ENCODE results near the gene NRG2.

NRG2 gene

DNA sequence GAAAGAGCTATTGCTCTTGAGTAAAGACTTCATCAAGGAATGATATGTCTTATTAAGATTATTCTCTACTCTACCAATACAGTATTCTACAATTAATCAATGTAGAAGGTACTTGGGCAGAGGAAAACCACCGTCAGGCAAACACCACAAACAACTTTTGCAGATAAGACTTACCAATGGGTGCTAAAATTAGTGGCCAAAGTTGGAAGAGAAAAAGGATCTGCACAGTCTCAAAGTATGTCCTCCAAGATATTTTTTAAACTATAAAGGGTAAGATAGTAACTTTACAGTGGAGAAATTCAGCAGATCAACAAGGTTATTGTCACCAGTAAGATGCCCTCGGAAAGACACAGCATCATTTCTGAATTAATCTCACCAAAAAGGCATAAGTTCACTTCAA, 38.9 kb downstream of the NRG2 start:
- no peak for DNase-seq

DNA sequence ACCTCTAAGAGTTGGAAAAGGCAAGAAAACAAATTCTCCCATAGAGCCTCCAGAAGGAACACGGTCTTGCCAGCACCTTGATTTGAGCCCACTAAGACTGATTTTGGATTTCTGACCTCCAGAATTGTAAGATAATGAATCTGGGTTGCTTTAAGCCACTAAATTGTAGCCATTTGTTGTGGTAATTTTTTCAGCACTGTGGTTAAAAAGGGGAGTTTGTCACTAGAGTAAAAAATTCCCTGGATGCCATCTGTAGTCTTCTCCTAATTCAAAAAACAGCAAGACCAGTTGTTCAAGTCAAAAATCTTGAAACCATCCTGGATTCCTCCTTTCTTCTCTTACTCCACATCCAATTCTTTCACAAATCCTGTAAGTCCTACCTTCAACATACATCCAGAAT, 39.6 kb downstream of the NRG2 start:
- DNase-seq, result no peak

DNA sequence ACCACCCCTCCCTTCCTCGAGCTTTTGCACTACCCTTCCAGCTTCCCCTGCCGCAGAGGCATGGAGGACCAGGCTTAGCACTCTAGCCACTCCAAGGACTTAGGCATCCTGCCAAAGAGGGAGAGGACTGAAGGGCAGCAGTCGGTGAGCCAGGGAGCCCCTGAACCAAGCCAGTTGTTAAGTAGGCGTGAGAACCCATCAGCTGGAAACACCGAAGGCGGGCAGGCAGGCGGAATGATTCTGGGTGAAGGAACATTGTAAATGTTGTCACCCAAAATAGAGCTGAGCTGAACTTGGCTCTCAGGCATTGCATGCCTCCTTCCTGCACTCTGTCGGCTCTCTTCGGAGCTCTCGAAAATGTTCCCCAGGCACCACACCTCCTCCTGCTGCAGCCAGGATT, 42.8 kb downstream of the NRG2 start:
- DNase-seq, result no peak

DNA sequence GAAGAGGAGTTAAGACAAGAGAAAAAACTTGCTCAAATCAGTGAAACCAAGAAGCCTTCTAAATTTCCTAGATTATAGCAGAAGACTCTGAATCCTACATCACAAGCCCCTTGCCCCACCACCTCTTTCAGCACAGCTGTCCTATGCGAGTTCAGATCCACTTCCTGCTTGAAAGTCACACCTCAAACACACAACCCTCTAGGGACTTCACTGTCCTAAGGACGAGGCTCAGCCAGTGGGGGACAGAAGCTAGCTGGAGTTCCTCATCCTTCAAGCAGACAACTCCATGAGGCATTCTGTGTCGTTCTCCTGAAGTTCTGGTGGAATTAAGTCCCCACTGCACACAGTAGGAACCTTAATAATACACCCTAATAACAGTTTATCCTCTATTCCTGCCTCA, 44.3 kb downstream of the NRG2 start:
- DNase-seq, result no peak

DNA sequence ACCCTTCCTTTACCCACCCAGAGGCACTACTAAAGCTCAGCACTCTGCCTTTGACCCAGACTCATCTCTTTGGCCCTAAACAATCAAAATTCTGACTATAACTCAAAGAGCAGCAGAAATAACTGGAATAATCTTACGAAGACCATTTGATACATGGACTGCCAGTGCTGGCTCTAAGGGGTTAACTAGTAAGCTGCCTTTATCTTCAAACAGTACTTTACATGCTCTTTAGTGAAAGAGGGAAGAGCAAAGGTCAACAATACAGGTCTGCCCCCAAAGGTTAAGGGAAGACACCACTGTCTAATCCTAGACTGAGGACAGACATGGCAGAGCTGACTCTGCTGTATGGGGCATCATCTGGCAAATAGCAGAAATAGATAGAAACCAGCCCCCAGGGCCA, 45.8 kb downstream of the NRG2 start:
- DNase-seq, result no peak

DNA sequence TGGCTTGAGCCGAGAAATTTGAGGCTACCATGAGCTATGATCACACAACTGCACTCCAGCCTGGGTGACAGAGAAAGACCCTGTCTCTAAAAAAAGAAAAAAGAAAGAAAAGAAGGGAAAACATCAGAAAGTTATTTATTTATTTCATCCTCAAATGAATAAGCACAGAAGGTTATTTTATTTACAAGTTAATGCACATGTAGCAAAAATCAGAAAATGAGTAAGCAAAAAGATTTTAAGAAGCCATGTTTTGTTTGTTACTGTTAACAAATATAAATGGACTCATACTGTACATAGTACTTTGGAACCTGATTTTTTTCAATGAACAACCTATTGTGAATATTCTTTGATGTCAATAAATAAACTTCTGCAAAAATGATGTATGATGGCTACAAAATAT, 47.2 kb downstream of the NRG2 start:
- DNase-seq, result no peak

DNA sequence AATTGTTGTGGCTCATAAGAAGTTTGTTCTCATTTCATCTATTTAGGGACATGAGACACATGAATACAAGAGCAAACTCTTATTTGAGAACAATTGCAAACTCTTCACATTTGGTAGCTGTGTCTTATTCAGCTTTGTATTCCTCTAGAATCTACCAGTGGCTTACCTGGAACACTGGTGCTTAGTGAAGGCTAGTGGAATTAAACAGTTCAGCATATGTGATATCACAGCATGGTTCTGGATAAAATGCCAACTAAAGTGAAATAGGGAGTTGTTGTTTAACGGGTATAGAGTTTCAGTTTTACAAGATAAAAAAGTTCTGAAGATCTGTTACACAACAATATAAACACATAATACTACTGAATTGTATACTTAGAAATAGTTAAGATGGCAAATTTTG, 48.9 kb downstream of the NRG2 start:
- DNase-seq, result no peak

DNA sequence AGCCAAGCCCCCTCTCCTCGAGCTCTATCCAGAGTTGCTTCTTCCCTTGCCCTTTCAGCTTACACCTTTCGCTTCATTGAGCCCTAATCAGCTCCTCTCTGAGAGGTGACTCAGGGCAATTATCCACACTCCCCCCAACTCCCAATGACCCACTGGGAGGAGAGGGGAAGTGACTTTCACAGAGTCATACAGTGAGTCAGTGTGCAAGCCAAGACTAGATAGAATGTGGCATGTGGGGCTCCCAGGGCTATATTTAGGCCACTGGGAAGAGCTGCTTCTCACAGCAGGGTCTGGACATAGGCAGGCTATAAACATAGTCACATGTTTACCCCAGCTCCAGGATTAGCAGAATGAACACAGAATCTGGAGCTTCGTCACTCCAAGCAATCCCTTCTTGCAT, 57.4 kb downstream of the NRG2 start:
- no peak for DNase-seq

DNA sequence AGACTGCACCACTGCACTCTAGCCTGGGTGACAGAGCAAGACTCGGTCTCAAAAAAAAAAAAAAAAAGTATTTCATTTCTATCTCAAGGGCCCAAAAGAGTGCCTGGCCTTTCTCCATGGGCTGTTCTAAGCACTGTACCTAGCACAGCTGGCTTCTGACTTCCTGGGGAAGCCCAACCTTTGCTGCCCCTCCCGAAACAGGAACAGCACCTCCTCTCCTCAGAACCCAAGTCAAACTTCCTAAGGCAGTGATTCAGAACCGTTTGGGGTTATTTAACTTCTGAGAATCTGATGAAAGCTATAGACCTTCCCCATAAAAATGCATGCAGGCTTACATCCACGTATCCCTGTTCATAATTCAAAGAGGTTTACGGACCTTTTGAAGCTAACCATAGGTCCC, 57.8 kb downstream of the NRG2 start:
- no peak for DNase-seq

DNA sequence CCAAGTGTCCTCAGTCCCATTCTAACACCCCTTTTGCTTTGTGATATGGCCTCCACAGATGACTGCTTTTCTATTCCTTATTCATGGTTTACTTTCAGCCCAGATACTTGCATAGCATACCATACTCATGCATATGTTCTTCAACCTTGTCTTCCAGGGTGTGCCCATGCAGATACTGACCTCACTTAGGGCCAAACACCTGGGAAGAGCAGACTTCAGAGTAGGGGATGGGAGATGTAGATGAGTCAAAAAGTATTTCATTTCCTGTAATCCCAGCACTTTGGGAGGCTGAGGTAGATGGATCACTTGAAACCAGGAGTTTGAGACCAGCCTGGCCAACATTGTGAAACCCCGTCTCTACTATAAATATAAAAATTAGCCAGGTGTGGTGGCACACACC, 58.3 kb downstream of the NRG2 start:
- DNase-seq, result no peak

DNA sequence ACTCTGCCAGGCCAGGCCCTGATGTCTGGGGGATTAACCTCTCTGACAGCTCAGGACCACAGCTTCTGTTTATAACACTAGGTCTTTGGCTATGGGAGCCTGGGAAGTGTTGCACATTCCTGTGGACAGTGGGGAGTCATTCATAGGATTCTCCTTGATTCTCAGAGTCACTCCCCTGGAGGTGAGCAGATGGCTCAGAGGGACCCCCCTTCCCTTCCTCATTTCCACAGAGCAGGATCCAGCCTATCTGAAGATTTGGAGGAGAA, 60.2 kb downstream of the NRG2 start:
- DNase-seq, result no peak

DNA sequence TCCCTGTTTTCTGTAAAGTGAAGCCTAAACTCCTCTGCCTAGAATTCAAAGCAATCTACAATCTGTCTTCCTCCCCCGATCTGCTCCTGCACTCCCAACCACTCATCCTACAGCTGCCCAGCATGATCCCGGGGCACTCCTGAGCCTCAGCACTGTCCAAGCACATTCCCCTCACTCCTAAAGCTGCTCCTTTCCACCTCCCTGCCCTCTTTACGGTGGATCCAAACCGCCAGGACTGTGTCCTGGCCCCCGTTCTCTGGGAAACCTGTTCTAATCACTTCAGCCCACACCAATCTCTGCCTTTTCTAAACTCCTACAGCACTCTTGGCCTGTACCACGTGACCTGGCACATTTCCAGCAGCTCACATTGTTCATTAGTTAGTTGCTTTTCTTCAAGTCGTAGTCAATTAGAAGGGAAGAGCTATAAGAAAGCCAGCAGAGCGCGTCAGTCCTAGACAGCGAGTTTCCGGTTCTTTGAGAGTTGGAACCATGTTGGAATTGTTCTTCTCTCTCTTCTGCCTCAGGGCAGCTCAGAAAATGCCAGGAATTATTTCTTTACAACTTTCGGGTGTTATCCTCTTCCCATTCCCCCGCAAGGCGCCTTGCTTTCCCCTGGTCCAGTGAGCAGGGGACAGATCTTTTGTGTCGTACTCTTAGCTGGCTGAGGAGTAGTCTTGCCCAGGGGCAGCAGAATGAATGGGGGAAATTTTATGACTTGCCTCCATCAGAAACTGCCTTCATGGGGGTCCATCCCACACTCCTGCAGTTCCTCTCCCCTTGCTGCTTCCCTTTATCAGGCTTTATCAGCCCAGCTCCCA, 60.7 kb downstream of the NRG2 start:
- no peak for DNase-seq

DNA sequence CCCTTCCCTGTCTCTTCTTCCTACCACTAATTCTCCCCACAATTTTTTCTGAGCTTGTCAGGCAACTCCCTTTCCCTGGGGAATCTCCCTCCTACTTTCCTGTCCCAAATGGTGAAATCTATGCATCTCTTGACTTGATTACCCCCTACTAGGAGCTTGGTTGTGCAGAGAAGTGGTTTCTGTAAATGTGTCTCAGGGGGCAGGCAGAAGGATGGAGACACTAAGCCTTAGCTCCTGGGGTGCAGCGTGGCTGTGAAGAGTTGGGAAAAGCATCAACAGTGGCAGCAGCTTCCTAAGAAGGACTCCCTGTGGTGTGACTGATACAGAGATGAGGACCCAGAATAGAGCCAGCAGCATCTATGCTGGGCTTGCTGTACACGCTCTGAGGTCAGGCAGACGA, 62.3 kb downstream of the NRG2 start:
- DNase-seq, result no peak

DNA sequence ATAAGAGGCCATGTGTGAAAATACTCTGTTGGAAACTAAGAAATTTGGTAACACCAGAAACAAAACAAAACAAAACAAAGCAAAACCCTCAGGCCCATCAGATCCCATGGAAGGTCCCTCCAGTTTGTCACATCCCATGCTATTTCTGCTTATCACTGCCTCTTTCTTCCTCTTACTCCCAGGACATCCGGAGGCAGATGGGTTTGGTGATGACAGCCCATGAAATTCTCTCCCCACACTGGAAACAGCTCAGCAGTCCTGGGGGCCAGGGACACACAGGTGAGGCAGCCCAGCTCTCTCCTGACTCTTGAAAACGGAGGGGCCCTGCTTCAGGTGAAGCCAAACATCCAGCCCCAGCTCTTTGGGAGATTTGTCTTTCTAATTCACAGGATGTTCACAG, 63.2 kb downstream of the NRG2 start:
- DNase-seq, result no peak

DNA sequence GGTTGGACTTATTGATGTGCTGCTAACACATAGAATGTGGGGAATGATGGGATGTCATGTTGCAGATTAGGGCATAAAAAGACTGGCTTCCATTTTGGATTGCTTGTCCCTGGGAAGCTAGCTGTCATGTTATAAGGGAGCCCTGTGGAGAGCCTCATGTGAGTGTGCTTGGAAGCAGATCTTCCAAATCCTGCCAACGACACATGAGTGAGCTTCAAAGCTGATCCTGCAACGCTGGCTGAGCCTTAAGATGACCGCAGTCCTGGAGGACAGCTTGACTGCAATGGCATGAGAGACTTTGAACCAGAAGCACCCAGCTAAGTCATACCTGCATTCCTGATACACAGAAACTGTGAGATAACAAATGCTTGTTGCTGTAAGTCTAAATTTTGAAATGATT, 63.6 kb downstream of the NRG2 start:
- DNase-seq, result no peak

DNA sequence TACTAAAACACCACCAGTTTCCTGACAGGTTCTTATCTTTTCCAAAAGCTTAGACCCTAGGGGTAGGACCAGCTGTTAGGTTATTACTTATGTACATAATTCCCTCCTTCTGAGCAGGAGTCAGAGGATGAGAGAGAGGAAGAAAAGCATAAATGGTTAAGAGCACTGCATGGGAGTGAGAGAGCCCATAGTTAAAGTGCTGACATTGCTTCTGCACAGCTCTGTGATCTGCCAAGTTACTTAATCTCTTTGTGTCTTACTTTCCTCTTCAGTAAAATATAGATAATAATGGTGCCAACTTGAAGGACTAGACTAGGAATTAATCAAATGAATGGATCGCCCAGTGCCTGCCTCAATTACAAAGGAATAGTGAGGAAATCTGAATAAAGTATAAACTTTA, 66.4 kb downstream of the NRG2 start:
- no peak for DNase-seq

DNA sequence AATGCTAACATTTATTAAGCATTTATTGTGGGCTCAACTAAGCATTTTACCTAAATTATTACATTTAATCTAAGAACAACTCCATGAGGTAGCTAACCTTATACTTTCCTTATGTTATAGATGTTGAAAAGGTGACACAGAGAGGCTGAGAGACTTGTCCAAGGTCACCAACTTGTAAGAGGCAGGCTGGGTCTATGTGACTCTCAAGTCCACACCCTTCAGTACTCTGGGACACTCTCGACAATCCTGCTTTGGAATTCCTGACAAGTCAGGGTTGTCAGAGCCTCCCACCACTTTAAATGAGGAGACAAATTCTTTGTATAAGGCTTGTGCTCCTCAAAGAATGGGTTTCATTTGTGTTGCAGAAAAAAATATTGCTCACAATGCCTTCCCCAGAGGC, 67.2 kb downstream of the NRG2 start:
- no peak for DNase-seq

DNA sequence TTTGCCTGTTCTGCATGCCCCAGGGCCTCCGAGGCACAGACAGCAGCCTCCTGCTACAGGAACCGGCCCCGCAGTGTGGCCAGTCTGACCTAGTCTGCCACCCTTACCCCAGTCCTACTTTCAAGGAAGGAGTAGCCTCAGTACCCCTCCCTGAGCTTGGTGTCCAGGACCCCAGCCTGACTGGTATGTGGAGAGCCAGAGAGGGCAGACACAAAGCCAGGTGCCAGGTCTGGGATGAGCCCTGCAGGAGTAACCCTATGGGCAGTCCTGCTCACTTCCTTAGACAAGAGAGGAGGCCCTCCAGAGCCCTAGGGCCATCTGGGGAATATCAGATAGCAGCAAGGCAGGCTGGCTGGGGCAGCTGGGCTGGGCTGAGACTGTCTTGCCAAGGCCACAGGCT, 67.8 kb downstream of the NRG2 start:
- no peak for DNase-seq

DNA sequence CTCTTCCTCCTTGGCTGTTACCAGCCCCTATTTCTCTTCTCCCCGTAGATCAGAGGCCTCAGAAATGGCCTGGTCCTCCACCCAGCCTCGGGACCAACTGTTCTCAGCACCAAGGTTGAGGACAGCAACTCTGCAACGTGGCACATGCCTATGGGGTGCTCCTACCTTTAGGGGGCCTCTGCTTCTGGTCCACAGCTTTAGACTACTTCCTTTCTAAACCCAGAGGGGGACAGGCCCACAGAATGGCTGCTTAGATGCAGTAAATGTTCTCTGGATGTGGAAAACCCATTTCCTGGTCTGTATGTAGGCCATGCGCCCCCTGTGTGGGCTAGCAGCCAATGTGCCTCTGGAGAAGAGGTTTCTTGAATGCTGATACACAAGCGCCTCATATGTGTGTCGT, 68.4 kb downstream of the NRG2 start:
- DNase-seq, result no peak

DNA sequence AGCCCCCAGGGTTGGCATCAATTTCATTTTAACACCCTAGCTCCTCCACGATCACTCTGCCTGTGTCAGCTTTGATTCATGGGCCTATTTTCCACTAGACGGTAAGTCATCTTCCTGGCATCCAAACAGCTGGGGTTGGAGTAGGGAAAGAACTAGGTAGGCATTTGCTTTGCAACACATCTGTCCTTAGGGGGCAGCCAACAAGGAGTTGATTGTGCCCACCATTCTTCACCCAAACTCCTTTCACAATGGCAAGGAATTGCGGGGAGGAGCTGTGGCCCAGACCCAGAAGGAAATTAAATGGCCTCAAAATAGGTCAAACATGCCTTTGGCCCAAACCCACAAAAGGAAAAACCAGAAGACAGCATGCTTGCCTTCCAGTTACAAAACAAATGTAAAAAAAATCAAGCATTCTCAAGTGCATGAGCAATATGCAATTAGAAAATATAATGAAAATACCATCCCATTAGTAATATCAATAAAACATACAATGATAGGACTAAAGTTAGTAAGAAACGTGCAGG, 71.8 kb downstream of the NRG2 start:
- DNase-seq, result no peak

DNA sequence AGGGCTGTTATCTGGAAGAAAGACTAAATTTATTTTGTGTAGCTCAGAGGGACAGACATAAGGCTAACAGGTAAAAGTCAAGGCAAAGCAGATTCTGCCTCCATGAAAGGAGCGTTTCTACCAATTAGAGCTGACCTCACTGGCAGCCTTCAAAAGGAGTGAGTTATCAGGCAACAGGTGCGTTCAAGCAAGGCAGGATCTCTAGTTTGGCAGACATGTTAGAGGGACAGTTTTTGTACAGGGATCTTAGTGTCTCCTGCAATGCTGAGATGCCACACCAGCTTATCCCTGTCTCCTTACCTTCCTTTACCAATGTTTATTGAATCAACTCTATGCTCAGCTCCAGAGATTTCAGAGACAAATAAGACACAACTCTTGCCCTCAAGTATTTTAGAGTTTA, 73.8 kb downstream of the NRG2 start:
- no peak for DNase-seq

DNA sequence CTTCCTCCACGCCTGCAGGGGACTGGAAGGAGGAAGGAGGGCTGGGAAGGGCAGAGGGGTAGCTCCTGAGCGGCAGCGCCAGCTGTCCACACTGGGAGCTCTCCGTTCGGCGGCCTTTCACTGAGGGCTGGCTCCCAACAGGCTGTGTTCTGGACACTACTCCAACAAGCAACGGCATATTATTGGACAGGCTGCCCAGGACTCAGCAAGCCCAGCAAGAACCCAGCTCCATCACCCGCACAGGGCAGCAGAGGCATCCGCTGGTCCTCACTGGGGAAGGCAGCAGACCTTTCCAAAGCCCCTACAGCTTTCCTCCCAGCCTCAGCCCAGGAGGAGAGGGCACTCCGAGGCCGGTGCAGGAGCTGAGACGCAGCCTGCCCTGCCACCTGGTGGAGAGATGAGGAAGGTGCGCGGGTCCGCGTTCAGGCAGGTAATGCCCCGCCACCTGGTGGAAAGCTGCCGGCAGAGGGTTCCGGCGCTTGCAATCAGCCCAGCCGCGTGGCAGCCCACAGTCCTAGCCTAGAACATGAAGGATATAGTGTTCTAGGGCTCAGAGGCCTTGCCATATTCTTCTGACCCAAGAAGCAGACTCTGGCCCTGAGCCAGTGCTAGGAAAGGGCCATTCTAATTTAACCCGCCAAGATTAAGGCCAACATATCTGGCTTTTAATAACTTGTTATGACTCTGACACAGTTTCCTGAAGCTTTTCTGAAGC, 74.4 kb downstream of the NRG2 start:
- peak; percentile 83 for DNase-seq

DNA sequence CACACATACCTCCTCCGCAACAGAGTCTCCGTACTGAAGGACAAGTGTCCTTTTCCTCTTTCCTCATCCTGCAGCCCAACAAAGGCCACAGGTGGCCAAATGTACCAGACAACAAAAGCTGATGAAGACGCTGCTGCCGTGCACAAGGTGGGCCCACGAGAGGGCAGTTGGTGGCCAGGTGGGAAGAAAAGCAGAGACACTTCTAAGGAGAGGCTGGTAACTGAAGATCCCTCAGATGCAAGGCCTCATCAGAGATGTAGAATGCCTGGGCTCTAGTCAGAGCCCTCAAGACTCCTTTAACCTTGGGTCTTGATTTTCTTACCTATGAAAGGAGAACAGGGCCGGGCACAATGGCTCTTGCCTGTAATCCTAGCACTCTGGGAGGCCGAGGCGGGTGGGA, 75.7 kb downstream of the NRG2 start:
- DNase-seq, result no peak

DNA sequence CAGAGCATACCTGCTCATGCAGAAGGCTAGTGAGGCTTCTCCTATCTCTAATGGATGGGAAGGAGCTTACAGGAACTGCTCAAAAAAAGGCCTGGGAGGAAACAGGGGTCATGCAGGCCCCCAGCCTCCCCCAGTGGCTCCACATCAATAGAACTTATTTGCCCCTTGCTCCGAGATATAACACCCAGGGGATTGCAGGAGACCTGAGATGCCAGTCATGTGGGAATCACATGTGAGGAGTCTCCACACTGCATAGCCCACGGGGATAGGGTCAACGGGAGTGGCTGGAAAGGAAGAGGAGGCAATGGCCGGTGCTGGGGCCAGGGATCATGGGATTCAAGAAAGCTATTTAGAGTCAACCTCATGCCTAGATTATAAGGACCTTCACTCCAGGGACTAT, 76.2 kb downstream of the NRG2 start:
- no peak for DNase-seq

DNA sequence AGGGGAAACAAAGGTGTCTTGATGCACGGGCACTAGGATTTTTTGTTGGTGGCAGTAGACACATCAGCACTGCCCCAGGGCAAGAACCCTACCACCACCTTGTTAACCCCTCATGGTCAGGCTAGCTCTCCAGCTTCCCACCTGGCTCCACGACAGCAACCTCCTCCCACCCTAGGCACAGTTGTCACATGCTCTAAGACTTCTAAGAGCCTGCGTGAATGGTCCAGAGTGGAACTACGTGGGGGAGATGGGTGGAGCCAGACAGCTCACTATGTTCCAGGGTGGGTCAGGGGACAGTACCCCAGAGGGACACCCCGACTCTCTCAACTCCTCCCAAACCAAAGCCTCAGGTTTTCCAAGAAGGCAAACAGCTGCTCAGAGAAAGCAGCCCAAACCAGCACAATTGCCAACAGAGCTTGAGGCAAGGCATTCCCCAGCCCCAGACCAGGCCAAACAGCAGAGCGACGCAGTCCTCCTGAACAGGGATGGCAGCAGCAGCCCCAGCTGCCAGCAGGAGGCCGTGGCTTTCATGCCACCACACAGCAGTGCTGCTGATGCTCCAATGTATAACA, 78.0 kb downstream of the NRG2 start:
- no peak for DNase-seq
